ENCODE measurements around the gene STUM.

DNA sequence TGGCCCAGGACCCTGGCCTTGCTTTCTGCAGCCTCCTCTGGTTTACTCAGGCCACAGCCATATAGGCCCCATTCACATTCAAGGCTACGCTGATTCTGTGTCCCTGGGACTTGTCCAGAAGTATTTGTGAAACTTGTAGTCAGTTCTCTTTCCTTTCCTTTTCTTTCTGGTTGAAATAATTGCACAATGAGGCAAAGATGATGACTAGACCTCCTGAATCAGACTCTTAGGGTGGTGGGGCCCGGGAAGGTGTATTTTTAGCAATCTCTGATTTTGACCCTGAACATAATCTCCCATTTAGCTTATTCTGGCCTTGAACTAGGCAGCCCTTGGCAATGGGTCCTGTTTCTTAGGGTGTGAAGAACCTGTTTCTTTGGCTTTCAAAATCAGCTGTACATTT is 39.9 kb downstream of the STUM start:
- TF ChIP-seq POLR2AphosphoS5 (IDR thresholded peaks at IDR 0.05) (no peak), CTCF (IDR thresholded peaks at IDR 0.05) (no peak)
